Mesodermal cell (in vitro differentiated cells): ENCODE measurements around the gene ZNF33A.
"Not testable (repeated sequence)": the region's sequence is repeated elsewhere in the genome, so short reads cannot be mapped to it uniquely, and the experiment has no call there.

ENCODE experiments used
- H3K27ac ChIP-seq: 2 replicates; pipeline ENCODE4 v1.7.0; 2013; ENCODE audit warnings: mild to moderate bottlenecking, low read depth, low read length, moderate library complexity; ENCODE audit not compliant: severe bottlenecking
- H3K36me3 ChIP-seq: 2 replicates; pipeline ENCODE4 v1.7.1; 2013; ENCODE audit warnings: mild to moderate bottlenecking, low read length, moderate library complexity; ENCODE audit not compliant: control insufficient read depth, insufficient read depth
- H3K4me1 ChIP-seq: one replicate; pipeline ENCODE4 v1.7.1; 2013; ENCODE audit warnings: mild to moderate bottlenecking, low read length; ENCODE audit not compliant: insufficient read depth, control insufficient read depth, poor library complexity, severe bottlenecking
- H3K4me3 ChIP-seq: 2 replicates; pipeline ENCODE4 v1.7.0; 2013; ENCODE audit warnings: low read length, control low read depth, mild to moderate bottlenecking; ENCODE audit not compliant: insufficient read depth, poor library complexity, severe bottlenecking; ENCODE audit errors: extremely low read depth
- H3K9me3 ChIP-seq: 2 replicates; pipeline ENCODE4 v1.7.1; 2013; ENCODE audit warnings: mild to moderate bottlenecking, low read length, moderate library complexity; ENCODE audit not compliant: control insufficient read depth
- WGBS, 2 experiments: methylation state at CpG; one replicate each; pipeline ENCODE4 v1.1.5; 2013; ENCODE audit warnings: missing lambda C conversion rate in 2 of 2; ENCODE audit not compliant: insufficient coverage in 2 of 2; 5-methylcytosine and 5-hydroxymethylcytosine counted together

ZNF33A gene

GRCh38 chr10:38003026-38003425, 7.4 kb upstream of the ZNF33A start:
- H3K36me3 ChIP-seq: no peaks in the 10 kb centered on the region
- no peaks in the 10 kb centered on the region for H3K9me3 ChIP-seq
- no peak overlapping the region for H3K4me3 ChIP-seq
- no peak overlapping the region for H3K27ac ChIP-seq
- H3K4me1 ChIP-seq: no peaks in the 10 kb centered on the region
- 89 to 97% methylated on average over 6 of the region's 6 CpGs for WGBS, 2 experiments

- WGBS, 2 experiments: no CpG with 5 or more reads among the region's 1 CpG
- Histone ChIP-seq H3K4me3 (no peak overlapping the region), H3K4me1 (no peaks in the 10 kb centered on the region), H3K36me3 (no peaks in the 10 kb centered on the region), H3K9me3 (no peaks in the 10 kb centered on the region), H3K27ac (no peak overlapping the region)
Measured at GRCh38 chr10:38003588-38003987, 6.9 kb upstream of the ZNF33A start.

GRCh38 chr10:38007551-38007950, 2.9 kb upstream of the ZNF33A start:
- Histone ChIP-seq H3K36me3 (no peaks in the 10 kb centered on the region), H3K4me3 (no peak overlapping the region), H3K27ac (no peak overlapping the region), H3K4me1 (no peaks in the 10 kb centered on the region), H3K9me3 (no peaks in the 10 kb centered on the region)

- H3K9me3 ChIP-seq: no peaks in the 10 kb centered on the region
- H3K4me3 ChIP-seq: no peak overlapping the region
- peaks cover 3% of the 10 kb centered on the region for H3K36me3 ChIP-seq
- 74 to 92% methylated on average over 1 to 2 of the region's 3 CpGs for WGBS, 2 experiments
- no peaks in the 10 kb centered on the region for H3K4me1 ChIP-seq
- no peak overlapping the region for H3K27ac ChIP-seq
Measured at GRCh38 chr10:38007991-38008390, 2.5 kb upstream of the ZNF33A start.

GRCh38 chr10:38016354-38016753, 5.9 kb downstream of the ZNF33A start:
- H3K4me1 ChIP-seq: no peaks in the 10 kb centered on the region
- H3K9me3 ChIP-seq: no peaks in the 10 kb centered on the region
- H3K27ac ChIP-seq: no peak overlapping the region
- peaks cover 69% of the 10 kb centered on the region for H3K36me3 ChIP-seq
- no peak overlapping the region for H3K4me3 ChIP-seq
- no CpG with 5 or more reads among the region's 1 CpG for WGBS, 2 experiments

- not testable (repeated sequence) for H3K4me3 ChIP-seq, H3K4me1 ChIP-seq, H3K9me3 ChIP-seq, H3K27ac ChIP-seq
- no CpG with 5 or more reads among the region's 4 CpGs for WGBS, 2 experiments
- peaks cover 64% of the 10 kb centered on the region for H3K36me3 ChIP-seq
Measured at GRCh38 chr10:38019124-38019523, 8.6 kb downstream of the ZNF33A start.

GRCh38 chr10:38025283-38025682, 14.8 kb downstream of the ZNF33A start:
- H3K27ac ChIP-seq: no peak overlapping the region
- no peak overlapping the region for H3K4me3 ChIP-seq
- H3K36me3 ChIP-seq: peaks cover 62% of the 10 kb centered on the region
- no peaks in the 10 kb centered on the region for H3K9me3 ChIP-seq
- whole genome bisulfite sequencing, 2 experiments: 90 to 96% methylated on average over 3 of the region's 3 CpGs
- no peaks in the 10 kb centered on the region for H3K4me1 ChIP-seq

GRCh38 chr10:38027986-38028385, 17.5 kb downstream of the ZNF33A start:
- WGBS, 2 experiments: 86 to 100% methylated on average over 1 of the region's 1 CpG
- Histone ChIP-seq H3K4me3 (no peak overlapping the region), H3K27ac (no peak overlapping the region), H3K9me3 (no peaks in the 10 kb centered on the region), H3K4me1 (no peaks in the 10 kb centered on the region), H3K36me3 (peaks cover 62% of the 10 kb centered on the region)

- whole genome bisulfite sequencing, 2 experiments: 96% methylated on average over 3 to 4 of the region's 5 CpGs
- Histone ChIP-seq H3K4me1 (no peaks in the 10 kb centered on the region), H3K4me3 (no peak overlapping the region), H3K36me3 (peaks cover 61% of the 10 kb centered on the region), H3K9me3 (no peaks in the 10 kb centered on the region), H3K27ac (no peak overlapping the region)
Measured at GRCh38 chr10:38032886-38033285, 22.4 kb downstream of the ZNF33A start.

GRCh38 chr10:38038107-38038931, 27.8 kb downstream of the ZNF33A start:
- Histone ChIP-seq H3K4me3 (no peak overlapping the region), H3K27ac (no peak overlapping the region), H3K36me3 (peaks cover 49% of the 10 kb centered on the region), H3K9me3 (no peaks in the 10 kb centered on the region), H3K4me1 (no peaks in the 10 kb centered on the region)
- 86 to 93% methylated on average over 5 of the region's 7 CpGs for WGBS, 2 experiments

- no peaks in the 10 kb centered on the region for H3K4me1 ChIP-seq
- H3K36me3 ChIP-seq: peaks cover 53% of the 10 kb centered on the region
- H3K9me3 ChIP-seq: no peaks in the 10 kb centered on the region
Measured at GRCh38 chr10:38038932-38039245, 28.4 kb downstream of the ZNF33A start.

More at GRCh38 chr10:38038932-38039245, 28.4 kb downstream of the ZNF33A start:
- Histone ChIP-seq H3K4me3 (no peak overlapping the region), H3K27ac (no peak overlapping the region)
